GM18526 (cell line): ENCODE measurements around the gene PHGDH.

ENCODE experiments used
- POLR2A ChIP-seq: IDR thresholded peaks from 3 replicates; pipeline ENCODE4 v1.6.1; 2011; ENCODE audit not compliant: insufficient read length; ENCODE audit errors: extremely low read depth

PHGDH gene

GRCh38 chr1:119738100-119738720, 26.5 kb downstream of the PHGDH start:
- TF ChIP-seq POLR2A, result no peak

GRCh38 chr1:119739150-119739549, 27.4 kb downstream of the PHGDH start:
- no peak for TF ChIP-seq POLR2A

GRCh38 chr1:119740261-119740660, 28.5 kb downstream of the PHGDH start:
- TF ChIP-seq POLR2A, result no peak

- TF ChIP-seq POLR2A, result no peak
Observed at GRCh38 chr1:119740896-119741780, 29.4 kb downstream of the PHGDH start.

- no peak for TF ChIP-seq POLR2A
Observed at GRCh38 chr1:119742202-119742601, 30.5 kb downstream of the PHGDH start.

- TF ChIP-seq POLR2A, result no peak
Observed at GRCh38 chr1:119742677-119743076, 30.9 kb downstream of the PHGDH start.

GRCh38 chr1:119743308-119743707, 31.6 kb downstream of the PHGDH start:
- no peak for TF ChIP-seq POLR2A

GRCh38 chr1:119743776-119744597, 32.3 kb downstream of the PHGDH start:
- no peak for TF ChIP-seq POLR2A

GRCh38 chr1:119744598-119744942, 32.8 kb downstream of the PHGDH start:
- no peak for TF ChIP-seq POLR2A

- TF ChIP-seq POLR2A, result no peak
Observed at GRCh38 chr1:119745034-119745433, 33.3 kb downstream of the PHGDH start.

GRCh38 chr1:119747451-119747850, 35.7 kb downstream of the PHGDH start:
- TF ChIP-seq POLR2A, result no peak

- no peak for TF ChIP-seq POLR2A
Observed at GRCh38 chr1:119748040-119748439, 36.3 kb downstream of the PHGDH start.

- TF ChIP-seq POLR2A, result no peak
Observed at GRCh38 chr1:119752592-119752991, 40.9 kb downstream of the PHGDH start.

- no peak for TF ChIP-seq POLR2A
Observed at GRCh38 chr1:119758584-119758983, 46.9 kb downstream of the PHGDH start.

GRCh38 chr1:119762409-119762808, 50.7 kb downstream of the PHGDH start:
- TF ChIP-seq POLR2A, result no peak

- no peak for TF ChIP-seq POLR2A
Observed at GRCh38 chr1:119762953-119763352, 51.2 kb downstream of the PHGDH start.
